ENCODE measurements around the gene GMPPB.

The GMPPB gene

GRCh38 chr3:49717959-49718857 is 5.5 kb downstream of the GMPPB start:
- H3K4me3 ChIP-seq (replicated peaks; ENCODE audit: low read depth, low read length), result no peak overlapping the region
- no peak for TF ChIP-seq CTCF (IDR thresholded peaks at IDR 0.05; ENCODE audit: low read length, missing control alignments)
- DNase-seq (ENCODE audit: low read depth), result no peak

- TF ChIP-seq CTCF (IDR thresholded peaks at IDR 0.05; ENCODE audit: low read length, missing control alignments), result no peak
- H3K4me3 ChIP-seq (replicated peaks; ENCODE audit: low read depth, low read length), result no peak overlapping the region
- no peak for DNase-seq (ENCODE audit: low read depth)
Observed at GRCh38 chr3:49717211-49717958, 6.4 kb downstream of the GMPPB start.

GRCh38 chr3:49716691-49717210 is 7.0 kb downstream of the GMPPB start:
- H3K4me3 ChIP-seq (replicated peaks; ENCODE audit: low read depth, low read length), result no peak overlapping the region
- no peak for DNase-seq (ENCODE audit: low read depth)
- no peak for TF ChIP-seq CTCF (IDR thresholded peaks at IDR 0.05; ENCODE audit: low read length, missing control alignments)

- no peak for TF ChIP-seq CTCF (IDR thresholded peaks at IDR 0.05; ENCODE audit: low read length, missing control alignments)
- H3K4me3 ChIP-seq (replicated peaks; ENCODE audit: low read depth, low read length), result no peak overlapping the region
- no peak for DNase-seq (ENCODE audit: low read depth)
Observed at GRCh38 chr3:49716169-49716568, 7.6 kb downstream of the GMPPB start.

- H3K4me3 ChIP-seq (replicated peaks; ENCODE audit: low read depth, low read length), result no peak overlapping the region
- no peak for DNase-seq (ENCODE audit: low read depth)
- TF ChIP-seq CTCF (IDR thresholded peaks at IDR 0.05; ENCODE audit: low read length, missing control alignments), result no peak
Observed at GRCh38 chr3:49715611-49716121, 8.1 kb downstream of the GMPPB start.

- no peak overlapping the region for H3K4me3 ChIP-seq (replicated peaks; ENCODE audit: low read depth, low read length)
- no peak for DNase-seq (ENCODE audit: low read depth)
- no peak for TF ChIP-seq CTCF (IDR thresholded peaks at IDR 0.05; ENCODE audit: low read length, missing control alignments)
Observed at GRCh38 chr3:49714728-49715550, 8.8 kb downstream of the GMPPB start.
